ENCODE results near the gene HOXA6. TPM values are rescaled to one million over a fixed set of nuclear protein-coding genes. Genes with fewer than 3 reads are reported as not detected.

The HOXA6 gene
- polyA plus RNA-seq, 1 donor from 2014 or later = not detected

DNA sequence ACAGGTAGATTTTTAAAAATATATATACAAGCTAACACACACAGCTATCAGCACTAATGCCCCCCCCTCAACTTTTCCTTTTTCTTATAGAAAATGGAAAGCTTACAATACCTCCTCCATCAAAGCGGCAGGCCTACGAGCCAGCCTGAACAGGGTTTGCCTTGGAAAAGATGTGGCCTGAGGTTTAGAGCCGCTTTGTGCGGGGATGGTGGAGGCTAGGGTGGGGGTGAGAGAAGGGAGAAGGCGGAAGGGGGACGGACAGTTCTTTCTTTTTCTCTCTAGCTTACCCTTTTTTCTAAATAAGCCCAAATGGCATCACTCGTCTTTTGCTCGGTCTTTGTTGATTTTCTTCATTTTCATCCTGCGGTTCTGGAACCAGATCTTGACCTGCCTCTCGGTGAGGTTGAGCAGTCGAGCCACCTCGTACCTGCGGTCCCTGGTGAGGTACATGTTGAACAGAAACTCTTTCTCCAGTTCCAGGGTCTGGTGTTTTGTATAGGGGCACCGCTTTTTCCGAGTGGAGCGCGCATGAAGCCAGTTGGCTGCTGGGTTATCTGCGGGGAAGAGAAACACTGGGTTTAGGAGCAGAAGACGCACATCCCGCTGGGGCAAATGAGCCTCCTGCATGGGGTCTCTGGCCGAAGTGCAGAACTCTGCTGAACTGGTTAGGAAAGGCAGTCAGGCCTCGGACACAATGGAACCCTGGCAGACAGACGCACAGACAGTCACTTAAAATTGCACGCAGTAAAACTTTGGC, 15.9 kb upstream of the HOXA6 start:
- H3K9me3 ChIP-seq (ENCODE audit: low read length) = peaks cover 24% of the 10 kb centered on the region
- H3K27ac ChIP-seq (ENCODE audit: low read length) = no peak overlapping the region
- no peaks in the 10 kb centered on the region for H3F3A ChIP-seq (ENCODE audit: insufficient read depth, low read length, poor library complexity, severe bottlenecking)
- TF ChIP-seq, protein P1, sequence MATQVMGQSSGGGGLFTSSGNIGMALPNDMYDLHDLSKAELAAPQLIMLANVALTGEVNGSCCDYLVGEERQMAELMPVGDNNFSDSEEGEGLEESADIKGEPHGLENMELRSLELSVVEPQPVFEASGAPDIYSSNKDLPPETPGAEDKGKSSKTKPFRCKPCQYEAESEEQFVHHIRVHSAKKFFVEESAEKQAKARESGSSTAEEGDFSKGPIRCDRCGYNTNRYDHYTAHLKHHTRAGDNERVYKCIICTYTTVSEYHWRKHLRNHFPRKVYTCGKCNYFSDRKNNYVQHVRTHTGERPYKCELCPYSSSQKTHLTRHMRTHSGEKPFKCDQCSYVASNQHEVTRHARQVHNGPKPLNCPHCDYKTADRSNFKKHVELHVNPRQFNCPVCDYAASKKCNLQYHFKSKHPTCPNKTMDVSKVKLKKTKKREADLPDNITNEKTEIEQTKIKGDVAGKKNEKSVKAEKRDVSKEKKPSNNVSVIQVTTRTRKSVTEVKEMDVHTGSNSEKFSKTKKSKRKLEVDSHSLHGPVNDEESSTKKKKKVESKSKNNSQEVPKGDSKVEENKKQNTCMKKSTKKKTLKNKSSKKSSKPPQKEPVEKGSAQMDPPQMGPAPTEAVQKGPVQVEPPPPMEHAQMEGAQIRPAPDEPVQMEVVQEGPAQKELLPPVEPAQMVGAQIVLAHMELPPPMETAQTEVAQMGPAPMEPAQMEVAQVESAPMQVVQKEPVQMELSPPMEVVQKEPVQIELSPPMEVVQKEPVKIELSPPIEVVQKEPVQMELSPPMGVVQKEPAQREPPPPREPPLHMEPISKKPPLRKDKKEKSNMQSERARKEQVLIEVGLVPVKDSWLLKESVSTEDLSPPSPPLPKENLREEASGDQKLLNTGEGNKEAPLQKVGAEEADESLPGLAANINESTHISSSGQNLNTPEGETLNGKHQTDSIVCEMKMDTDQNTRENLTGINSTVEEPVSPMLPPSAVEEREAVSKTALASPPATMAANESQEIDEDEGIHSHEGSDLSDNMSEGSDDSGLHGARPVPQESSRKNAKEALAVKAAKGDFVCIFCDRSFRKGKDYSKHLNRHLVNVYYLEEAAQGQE (IDR thresholded peaks at IDR 0.05; ENCODE audit: borderline replicate concordance) = no peak
- TF ChIP-seq, protein P2, sequence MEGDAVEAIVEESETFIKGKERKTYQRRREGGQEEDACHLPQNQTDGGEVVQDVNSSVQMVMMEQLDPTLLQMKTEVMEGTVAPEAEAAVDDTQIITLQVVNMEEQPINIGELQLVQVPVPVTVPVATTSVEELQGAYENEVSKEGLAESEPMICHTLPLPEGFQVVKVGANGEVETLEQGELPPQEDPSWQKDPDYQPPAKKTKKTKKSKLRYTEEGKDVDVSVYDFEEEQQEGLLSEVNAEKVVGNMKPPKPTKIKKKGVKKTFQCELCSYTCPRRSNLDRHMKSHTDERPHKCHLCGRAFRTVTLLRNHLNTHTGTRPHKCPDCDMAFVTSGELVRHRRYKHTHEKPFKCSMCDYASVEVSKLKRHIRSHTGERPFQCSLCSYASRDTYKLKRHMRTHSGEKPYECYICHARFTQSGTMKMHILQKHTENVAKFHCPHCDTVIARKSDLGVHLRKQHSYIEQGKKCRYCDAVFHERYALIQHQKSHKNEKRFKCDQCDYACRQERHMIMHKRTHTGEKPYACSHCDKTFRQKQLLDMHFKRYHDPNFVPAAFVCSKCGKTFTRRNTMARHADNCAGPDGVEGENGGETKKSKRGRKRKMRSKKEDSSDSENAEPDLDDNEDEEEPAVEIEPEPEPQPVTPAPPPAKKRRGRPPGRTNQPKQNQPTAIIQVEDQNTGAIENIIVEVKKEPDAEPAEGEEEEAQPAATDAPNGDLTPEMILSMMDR (IDR thresholded peaks at IDR 0.05; ENCODE audit: poor library complexity, severe bottlenecking) = no peak
- H3K4me2 ChIP-seq (ENCODE audit: low read length) = no peak overlapping the region
- H3K36me3 ChIP-seq (ENCODE audit: insufficient read depth, low read length) = no peaks in the 10 kb centered on the region
- no peak overlapping the region for H3K4me3 ChIP-seq (ENCODE audit: low read length)
- no peak overlapping the region for H3K9ac ChIP-seq (ENCODE audit: low read length)
- H3K9me2 ChIP-seq (ENCODE audit: insufficient read depth, low read length) = no peaks in the 10 kb centered on the region
- H4K20me1 ChIP-seq (ENCODE audit: insufficient read depth) = no peaks in the 10 kb centered on the region
- peaks cover 99% of the 10 kb centered on the region for H3K27me3 ChIP-seq (ENCODE audit: insufficient read depth, low read depth, low read length)
- H3K79me2 ChIP-seq (replicated peaks; ENCODE audit: insufficient read depth, low read length) = no peaks in the 10 kb centered on the region
- no peak overlapping the region for H2AFZ ChIP-seq (ENCODE audit: low read depth, low read length)

DNA sequence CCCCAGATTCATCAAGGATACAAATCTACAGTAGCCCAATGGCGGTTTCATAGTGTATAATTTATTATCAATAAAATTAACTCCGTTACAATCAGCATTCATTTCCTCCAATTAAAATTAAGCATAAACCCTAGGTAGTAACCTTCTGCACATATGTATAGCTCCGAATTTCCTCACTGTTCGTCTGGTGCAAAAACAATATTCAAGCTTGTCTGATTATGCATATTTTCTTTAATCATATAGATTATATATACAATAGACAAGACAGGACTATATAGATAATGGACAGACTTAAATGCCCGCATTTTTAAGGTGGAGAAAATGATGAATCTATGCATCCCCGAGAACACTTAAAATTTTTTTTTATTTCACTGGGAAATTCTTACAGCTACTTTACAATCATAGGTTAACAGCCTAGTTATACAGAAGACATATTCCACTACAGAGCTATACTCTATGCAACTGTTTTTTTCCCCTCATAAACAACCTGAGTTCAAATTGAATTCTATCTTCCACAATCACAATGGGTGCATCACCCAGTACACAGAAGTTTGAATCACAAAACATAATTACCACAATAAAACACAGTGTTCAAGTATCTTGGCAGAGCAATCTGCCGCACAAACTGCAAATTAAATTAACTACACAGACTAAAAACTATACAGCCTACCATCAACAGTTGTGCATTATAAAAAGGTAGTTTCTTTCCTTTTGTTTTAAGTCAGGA, 15.2 kb upstream of the HOXA6 start:
- peaks cover 99% of the 10 kb centered on the region for H3K27me3 ChIP-seq (ENCODE audit: insufficient read depth, low read depth, low read length)
- H3K9ac ChIP-seq (ENCODE audit: low read length) = no peak overlapping the region
- no peaks in the 10 kb centered on the region for H3K9me2 ChIP-seq (ENCODE audit: insufficient read depth, low read length)
- no peak overlapping the region for H3K4me2 ChIP-seq (ENCODE audit: low read length)
- H2AFZ ChIP-seq (ENCODE audit: low read depth, low read length) = no peak overlapping the region
- H3K27ac ChIP-seq (ENCODE audit: low read length) = no peak overlapping the region
- no peaks in the 10 kb centered on the region for H3K36me3 ChIP-seq (ENCODE audit: insufficient read depth, low read length)
- TF ChIP-seq POLR2AphosphoS5 (IDR thresholded peaks at IDR 0.05) (no peak), MXI1 (conservative IDR thresholded peaks at IDR 0.05; ENCODE audit: poor library complexity, severe bottlenecking) (no peak), SMC3 (conservative IDR thresholded peaks at IDR 0.05; ENCODE audit: poor library complexity) (no peak), EZH2 (IDR thresholded peaks at IDR 0.05; ENCODE audit: borderline replicate concordance, insufficient read depth, low read length, poor library complexity, severe bottlenecking) (no peak), RAD21 (conservative IDR thresholded peaks at IDR 0.05) (no peak), EP300 (conservative IDR thresholded peaks at IDR 0.05; ENCODE audit: poor library complexity, severe bottlenecking) (no peak), TAF1 (IDR thresholded peaks at IDR 0.05; ENCODE audit: low read depth) (no peak)
- TF ChIP-seq, protein P2 (IDR thresholded peaks at IDR 0.05; ENCODE audit: poor library complexity, severe bottlenecking) = no peak
- TF ChIP-seq, protein P1 (IDR thresholded peaks at IDR 0.05; ENCODE audit: borderline replicate concordance) = no peak
- H3K4me3 ChIP-seq (ENCODE audit: low read length) = no peak overlapping the region
- peaks cover 30% of the 10 kb centered on the region for H3K9me3 ChIP-seq (ENCODE audit: low read length)
- no peaks in the 10 kb centered on the region for H4K20me1 ChIP-seq (ENCODE audit: insufficient read depth)
- H3F3A ChIP-seq (ENCODE audit: insufficient read depth, low read length, poor library complexity, severe bottlenecking) = no peaks in the 10 kb centered on the region
- no peaks in the 10 kb centered on the region for H3K79me2 ChIP-seq (replicated peaks; ENCODE audit: insufficient read depth, low read length)

Data from neural cell (in vitro differentiated cells).